HS-27A (cell line): Measurements from ENCODE around the gene CASP7.

ENCODE experiments used
- DNase-seq: peaks from one replicate; pipeline ENCODE4 v3.0.0-alpha.2; 2012; ENCODE audit warnings: low read depth, missing footprints

The CASP7 gene

GRCh38 chr10:113666682-113667252 lies 12.9 kb upstream of the CASP7 start:
- no peak for DNase-seq

- peak; percentile 9 for DNase-seq
Observed at GRCh38 chr10:113680190-113681111, 739 bp downstream of the CASP7 start.

- DNase-seq: no peak
Observed at GRCh38 chr10:113681533-113682470, 2.1 kb downstream of the CASP7 start.

GRCh38 chr10:113683300-113683699 lies 3.6 kb downstream of the CASP7 start:
- DNase-seq: no peak

- no peak for DNase-seq
Observed at GRCh38 chr10:113686028-113686427, 6.3 kb downstream of the CASP7 start.

GRCh38 chr10:113687037-113687436 lies 7.3 kb downstream of the CASP7 start:
- DNase-seq: no peak

GRCh38 chr10:113689057-113689456 lies 9.3 kb downstream of the CASP7 start:
- no peak for DNase-seq

GRCh38 chr10:113689574-113689973 lies 9.9 kb downstream of the CASP7 start:
- DNase-seq: no peak

- no peak for DNase-seq
Observed at GRCh38 chr10:113690749-113691148, 11.0 kb downstream of the CASP7 start.

- no peak for DNase-seq
Observed at GRCh38 chr10:113691381-113691780, 11.7 kb downstream of the CASP7 start.

GRCh38 chr10:113692271-113692670 lies 12.6 kb downstream of the CASP7 start:
- DNase-seq: no peak

GRCh38 chr10:113693348-113693747 lies 13.6 kb downstream of the CASP7 start:
- DNase-seq: no peak

- no peak for DNase-seq
Observed at GRCh38 chr10:113695691-113696090, 16.0 kb downstream of the CASP7 start.

- DNase-seq: no peak
Observed at GRCh38 chr10:113697595-113697994, 17.9 kb downstream of the CASP7 start.

GRCh38 chr10:113704637-113705343 lies 25.1 kb downstream of the CASP7 start:
- no peak for DNase-seq

- DNase-seq: no peak
Observed at GRCh38 chr10:113705344-113705652, 25.6 kb downstream of the CASP7 start.

- no peak for DNase-seq
Observed at GRCh38 chr10:113706623-113707022, 26.9 kb downstream of the CASP7 start.

GRCh38 chr10:113708640-113709039 lies 28.9 kb downstream of the CASP7 start:
- no peak for DNase-seq

- DNase-seq: peak; percentile 27
Observed at GRCh38 chr10:113709221-113709838, 29.6 kb downstream of the CASP7 start.

- DNase-seq: no peak
Observed at GRCh38 chr10:113711142-113711541, 31.4 kb downstream of the CASP7 start.

- DNase-seq: no peak
Observed at GRCh38 chr10:113712024-113712423, 32.3 kb downstream of the CASP7 start.
